NCI-H2107 treated with DMSO at 0.1 percent for 48 hours (cell line): ENCODE results near the gene ADGRD1.
"Not testable (repeated sequence)": the region's sequence is repeated elsewhere in the genome, so short reads cannot be mapped to it uniquely, and the experiment has no call there.

Experiments used
- DNase-seq: peaks from one replicate; lab custom pipeline; 2025; ENCODE audit not compliant: unreplicated experiment; lab: John Stamatoyannopoulos, UW

ADGRD1 gene

DNA sequence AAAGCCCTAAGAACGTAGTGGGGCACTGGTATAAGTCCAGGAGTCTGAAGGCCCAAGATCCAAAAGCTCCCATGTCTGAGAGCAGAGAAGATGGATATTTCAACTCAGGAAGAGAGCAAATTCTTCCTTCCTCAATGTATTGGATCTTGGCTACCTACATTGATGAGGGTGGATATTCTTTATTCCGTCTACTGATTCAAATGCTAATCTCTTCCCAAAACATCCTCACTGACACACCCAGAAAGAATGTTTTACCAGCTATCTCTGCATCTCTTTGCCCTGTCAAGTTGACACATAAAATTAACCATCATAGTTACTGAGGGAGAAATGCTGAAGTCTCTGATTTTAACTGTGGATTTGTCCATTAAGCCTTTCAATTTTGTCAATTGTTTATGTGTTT, 16.6 kb upstream of the ADGRD1 start:
- DNase-seq = no peak

DNA sequence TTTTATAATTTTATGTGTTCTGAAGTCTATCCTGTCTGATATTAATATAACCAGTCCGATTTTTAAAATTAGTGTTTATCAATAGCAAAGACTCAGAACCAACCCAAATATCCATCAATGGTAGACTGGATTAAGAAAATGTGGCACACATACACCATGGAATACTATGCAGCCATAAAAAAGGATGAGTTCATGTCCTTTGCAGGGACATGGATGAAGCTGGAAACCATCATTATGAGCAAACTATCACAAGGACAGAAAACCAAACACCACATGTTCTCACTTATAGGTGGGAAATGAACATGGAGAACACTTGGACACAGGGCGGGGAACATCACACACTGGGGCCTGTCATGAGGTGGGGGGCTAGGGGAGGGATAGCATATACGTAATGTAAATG, 16.2 kb upstream of the ADGRD1 start:
- not testable (repeated sequence) for DNase-seq

DNA sequence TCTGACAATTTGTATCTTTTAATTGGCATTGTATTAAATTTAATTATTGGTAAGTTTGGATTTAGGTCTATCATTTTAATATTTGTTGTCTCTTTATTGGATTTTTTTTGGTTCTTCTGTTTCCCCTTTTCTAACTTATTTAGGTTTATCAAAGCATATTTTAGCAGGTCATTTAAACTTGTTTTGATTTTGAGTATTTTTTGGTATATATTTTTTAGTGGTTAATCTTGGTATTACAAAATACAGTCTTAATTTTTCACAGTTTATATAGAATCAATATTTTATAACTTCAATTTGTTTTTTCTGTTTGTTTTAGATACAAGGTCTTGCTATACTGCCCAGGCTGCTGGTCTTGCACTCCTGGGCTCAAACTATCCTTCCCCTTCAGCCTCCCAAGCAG, 15.5 kb upstream of the ADGRD1 start:
- no peak for DNase-seq

DNA sequence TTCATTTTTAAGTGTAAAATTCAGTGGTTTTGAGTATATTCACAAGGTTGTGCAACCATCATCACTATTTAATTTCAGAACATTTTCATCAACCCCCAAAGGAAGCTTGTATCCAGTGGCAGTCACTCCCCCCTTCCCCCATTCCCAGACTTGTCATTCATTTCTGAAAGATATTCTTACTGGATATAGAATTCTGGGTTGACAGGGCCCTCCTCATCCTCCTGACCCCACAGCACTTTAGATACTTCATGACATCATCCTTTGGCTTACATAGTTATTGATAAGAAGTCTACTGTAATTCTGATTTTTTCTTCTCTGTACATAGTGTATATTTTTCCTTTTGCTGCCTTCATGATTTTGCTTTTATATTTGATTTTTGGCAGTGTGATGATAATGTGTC, 8.8 kb upstream of the ADGRD1 start:
- no peak for DNase-seq

DNA sequence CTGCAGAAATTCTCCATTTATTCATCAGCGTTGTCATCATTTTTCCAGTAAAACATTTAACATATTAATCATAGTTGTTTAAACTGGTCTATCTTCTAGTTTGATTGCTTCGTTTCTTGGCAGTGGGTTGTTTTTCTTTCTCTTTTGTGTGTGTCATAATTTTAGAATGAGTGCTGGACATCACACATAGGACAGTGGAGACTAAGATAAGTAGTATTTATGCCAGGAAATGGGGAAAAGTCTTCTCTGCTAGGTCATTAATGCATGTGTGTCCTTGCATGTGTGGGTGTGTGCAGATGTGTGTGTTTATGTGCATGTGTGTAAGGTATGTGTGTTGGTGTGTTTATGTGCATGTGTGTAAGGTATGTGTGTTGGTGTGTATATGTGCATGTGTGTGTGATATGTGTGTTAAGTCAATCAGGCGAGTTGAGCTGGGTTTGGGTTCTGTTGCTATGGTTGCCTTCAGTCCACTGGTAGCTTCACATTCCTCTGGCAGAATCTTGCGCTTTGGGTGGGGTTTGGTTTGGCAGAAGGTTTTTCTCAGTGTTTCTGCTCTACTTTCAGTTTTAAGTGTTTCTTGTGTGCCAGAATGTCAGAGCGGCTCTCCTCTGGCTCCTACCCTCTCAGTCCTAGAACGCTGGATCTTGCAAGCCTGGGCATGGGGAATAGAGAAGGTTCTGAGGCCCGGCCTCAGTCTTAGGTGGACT, 7.8 kb upstream of the ADGRD1 start:
- no peak for DNase-seq

DNA sequence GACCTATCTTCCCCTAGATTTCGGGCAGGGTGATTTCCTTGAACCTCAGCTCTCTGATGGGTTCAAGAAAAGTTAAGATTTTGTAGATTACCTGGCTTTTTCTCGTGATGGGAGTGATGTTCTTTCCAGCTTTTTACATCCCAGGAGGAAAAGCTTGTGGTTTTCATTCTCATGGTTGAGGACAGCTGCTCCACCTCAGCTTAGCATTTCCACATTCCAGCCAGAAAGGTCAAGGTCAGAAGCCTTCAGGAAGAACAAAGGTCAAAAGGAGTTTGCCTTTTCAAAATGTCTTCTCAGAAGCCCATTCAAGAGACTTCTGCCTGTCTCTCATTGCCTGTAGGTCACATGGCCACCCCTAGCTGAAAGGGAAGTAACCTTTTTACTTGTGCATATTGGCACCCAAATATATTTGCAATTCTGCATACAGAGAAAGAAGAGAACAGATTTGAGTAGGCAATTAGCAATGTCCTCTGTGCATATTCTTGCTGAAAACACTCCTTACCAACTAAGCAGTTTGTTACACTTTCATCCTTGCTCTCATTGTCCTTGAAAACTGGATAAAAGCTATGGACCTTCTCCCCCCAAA, 6.6 kb upstream of the ADGRD1 start:
- no peak for DNase-seq

DNA sequence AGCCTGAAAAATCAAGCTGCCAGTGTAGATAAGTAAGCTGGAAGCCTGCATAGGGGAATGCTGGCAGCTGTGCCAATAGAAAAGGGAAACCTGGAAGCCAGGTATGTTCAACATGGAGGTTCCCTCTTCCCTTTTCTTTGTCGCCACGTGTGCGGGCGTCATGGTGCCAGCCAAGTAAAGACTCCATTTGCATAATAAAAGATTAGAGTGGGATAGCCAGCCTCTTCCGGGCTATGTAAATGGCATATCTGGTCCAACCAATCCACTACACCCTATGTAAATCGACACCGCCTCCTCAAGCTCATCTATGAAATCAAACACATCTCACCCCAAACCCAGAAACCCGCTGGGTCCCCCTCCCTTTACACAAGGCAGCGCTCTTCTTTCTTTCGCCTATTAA, 5.6 kb upstream of the ADGRD1 start:
- DNase-seq = no peak

DNA sequence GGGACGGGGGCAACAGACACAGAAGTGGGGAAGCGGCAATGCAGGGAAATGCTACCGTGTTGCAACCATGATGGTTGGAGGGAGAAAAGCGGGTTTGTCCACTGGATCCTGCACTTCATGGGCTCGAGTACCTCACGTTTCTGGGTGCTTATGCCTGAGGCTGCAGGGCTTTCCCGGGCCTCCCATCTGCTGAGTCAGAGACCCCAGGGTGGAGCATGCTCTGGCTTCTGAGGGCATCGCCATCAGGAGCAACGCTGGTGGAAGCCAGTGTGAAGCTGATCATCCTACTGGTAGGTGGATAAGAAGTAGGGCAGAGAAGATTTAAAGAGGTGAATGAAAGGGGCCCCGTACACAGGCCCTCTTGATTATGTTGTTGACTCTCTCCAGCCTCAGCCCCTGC, 5.0 kb upstream of the ADGRD1 start:
- no peak for DNase-seq

DNA sequence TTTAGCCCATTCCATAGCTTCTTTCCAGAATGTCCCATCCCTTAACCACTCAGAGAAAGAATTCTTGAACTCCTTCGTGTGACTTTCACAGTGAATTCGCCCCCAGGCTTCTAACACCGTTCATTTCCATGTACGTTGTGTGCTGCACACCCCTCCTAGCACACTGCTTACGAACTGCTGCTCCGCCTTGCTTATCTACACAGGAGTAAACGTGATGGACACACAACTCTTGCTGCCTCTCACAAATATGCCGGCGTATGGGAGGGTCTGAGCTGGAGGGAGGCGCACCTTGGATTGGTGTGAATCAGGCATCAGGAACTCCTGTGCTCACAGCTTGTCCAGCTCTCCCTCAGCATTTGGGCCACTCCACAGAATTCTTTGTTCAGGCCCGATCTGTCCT, 3.9 kb upstream of the ADGRD1 start:
- DNase-seq = no peak

DNA sequence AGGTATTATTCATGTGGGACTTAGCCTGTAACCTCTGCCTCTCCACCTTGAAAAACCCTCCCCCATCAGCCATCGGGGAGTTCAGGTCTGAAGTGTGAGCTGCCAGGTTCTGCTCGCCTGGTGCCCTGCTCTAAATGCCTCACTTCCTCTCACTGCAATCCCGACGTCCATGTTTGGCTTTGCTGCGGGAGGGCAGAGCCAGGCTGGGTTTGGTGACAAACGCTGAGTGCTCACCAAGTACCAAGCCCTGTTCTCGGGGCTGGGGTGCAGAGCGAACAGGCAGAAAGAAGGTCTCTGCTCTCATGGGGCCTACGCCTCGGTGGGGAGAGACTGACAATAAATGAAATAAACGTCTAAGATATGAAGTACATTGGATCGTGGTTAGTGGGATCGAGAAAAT, 2.1 kb upstream of the ADGRD1 start:
- DNase-seq = no peak

DNA sequence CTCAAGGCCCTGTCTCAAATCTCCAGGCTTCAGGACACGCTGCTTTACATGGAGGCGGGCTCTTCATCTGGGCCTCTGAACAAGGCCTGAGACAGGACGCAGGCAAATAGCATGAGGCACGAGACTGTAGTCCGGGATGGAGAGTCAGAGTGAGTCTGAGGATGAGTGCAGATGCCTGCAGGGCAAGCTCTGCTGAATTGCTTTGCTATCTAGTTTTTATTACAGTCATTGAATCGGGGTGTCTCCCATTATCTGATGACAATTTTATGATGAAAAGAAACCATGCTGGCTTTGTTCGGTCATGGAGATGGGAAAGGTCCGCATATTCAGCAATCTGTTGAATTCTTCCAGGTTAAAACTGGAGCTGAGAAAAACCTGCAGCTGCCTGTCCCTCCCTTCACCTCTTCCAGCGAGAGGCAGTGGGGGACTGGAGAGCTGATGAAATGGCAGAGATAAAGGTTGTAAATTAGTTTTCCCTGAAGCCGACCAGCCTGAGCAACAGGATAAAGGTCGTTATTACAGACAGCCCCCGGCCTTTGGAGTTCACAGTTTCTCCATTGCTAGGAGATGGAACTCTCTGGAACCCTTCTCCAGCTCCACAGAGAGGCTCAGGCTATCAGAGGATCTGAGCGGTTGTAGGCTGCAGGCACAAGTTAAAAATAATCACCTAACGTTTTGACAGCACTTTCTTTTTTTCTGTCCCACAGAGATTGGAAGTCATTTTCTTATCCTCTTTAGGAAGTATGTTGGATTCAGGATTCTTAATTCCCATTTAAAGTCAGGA, 1.3 kb upstream of the ADGRD1 start:
- no peak for DNase-seq

DNA sequence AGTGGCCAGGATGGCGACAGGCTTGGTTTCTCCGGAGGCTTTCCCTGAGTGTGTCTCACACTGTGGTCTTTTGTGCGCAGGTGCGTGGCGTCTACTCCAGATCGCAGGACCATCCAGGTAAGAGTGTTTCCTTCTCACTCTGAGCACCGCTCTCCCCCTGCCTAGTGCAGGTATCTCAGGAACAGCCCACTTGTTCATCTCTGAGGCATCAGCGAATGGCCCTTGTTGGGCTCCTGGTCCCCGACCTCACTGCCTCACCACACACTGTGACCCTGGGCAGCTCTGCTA, 781 bp downstream of the ADGRD1 start:
- no peak for DNase-seq

DNA sequence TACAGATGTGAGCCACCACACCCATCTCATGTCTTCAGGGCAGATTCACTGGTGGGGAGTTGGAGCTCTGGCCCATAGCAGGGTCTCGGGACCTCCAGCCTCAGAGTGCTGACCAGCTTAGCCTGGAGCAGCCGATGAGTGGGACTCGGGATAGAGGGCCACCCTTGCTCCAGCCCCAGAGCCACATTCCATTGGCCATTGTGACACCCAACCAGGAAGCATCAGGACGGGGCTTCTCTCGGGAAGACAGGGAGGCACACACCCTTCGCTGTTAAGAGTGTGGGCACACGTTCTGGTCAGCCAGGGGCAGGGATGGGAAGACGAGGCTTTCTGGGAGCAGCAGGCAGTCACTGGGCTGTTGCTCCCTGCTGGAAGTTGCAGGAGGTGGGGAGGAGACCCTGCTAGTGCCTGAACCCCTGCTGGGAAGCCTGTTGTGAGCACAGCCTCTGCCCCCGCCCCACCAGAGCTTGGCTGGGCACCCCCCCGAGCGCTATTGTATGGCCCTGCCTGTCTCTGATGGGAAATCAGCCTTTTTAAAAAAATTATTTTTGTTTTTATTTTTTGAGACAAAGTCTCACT, 1.6 kb downstream of the ADGRD1 start:
- DNase-seq = no peak

DNA sequence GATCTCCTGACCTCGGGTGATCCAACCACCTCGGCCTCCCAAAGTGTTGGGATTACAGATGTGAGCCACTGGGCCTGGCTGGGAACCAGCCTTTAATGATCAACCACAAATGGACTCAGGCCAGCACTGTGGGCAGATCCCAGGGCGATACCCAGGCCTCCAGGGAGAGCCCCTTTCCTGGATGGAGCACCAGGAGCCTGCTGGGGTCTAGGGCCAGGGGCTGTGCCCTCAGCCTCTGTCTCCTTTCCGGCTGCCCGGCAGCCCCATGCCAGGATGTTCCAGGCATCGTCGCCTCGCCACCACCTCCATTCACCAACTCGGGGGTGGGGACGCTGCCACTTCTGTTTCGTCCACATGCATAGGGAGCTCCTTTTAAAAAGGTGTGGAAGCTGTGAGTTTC, 2.3 kb downstream of the ADGRD1 start:
- no peak for DNase-seq

DNA sequence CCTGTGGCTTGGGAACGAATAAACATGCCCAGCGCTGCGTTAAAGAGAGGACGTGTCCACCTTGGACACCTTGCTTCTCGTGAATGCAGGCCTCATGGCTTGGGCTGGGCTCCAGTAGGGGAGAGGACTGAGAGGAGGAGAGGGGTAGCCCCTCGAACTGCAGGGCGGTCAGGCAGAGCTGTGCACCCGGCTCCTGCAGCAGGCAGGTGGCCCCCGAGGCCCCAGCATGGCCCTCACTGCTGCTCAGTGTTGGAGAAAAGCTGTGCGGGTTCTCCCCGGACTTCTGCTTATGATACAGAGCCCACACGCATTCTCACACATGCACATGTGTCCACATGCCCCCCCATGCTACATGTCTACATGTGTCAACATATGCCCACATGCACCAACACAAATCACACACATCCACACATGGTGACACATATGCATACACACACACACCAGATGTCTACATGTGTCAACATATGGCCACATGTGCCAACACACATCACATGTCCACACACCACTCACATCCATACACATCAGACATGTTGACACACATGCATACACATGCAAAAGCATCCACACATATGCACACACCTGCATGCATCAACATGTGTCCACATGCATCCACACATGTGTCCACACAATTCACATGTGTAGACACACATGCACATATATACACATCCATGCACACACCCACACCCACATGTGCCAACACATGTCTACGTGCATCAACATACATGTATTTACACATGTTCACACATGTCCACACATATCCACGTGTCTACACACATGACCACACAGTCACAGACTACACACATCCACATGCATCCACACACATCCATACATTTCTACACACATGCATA, 3.0 kb downstream of the ADGRD1 start:
- no peak for DNase-seq

DNA sequence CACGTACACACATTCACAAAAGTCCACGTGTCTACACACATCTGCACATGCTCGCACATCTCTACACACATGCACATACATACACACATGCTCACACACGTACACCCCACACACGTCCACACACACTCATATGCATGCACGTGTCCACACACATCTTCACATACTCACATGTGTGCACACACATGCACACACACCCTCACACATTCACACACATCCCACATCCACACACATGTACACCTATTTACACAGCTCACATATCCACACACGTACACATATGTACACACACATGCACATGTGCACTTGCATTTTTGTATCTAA, 3.6 kb downstream of the ADGRD1 start:
- no peak for DNase-seq

DNA sequence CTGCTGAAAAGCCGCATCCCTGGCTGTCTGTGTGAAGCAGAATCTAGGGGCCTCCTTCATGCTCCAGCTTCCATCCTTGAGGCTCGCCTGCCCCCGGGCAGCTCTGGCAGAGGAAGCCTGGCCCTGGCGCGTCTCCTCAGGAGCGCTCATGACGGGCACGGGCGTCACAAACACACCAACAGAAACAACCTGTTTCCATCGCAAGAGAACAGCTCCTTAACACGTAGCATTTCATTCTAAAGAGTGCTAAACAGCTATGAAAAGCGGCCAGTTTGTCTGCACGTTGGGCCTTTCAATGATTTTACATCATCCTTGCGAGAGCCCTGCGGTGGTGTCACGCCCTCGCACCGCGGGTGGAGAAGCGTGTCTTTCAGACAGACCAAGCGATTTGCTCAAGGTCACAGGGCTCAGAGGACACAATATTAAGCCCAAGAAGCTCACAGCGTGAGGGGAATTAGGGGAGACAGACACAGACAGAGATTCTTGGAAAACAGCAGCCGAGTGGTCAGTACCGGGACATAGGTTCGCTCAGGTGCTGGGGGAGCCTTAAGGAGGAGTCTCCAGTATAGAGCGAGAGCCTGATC, 4.9 kb downstream of the ADGRD1 start:
- no peak for DNase-seq

DNA sequence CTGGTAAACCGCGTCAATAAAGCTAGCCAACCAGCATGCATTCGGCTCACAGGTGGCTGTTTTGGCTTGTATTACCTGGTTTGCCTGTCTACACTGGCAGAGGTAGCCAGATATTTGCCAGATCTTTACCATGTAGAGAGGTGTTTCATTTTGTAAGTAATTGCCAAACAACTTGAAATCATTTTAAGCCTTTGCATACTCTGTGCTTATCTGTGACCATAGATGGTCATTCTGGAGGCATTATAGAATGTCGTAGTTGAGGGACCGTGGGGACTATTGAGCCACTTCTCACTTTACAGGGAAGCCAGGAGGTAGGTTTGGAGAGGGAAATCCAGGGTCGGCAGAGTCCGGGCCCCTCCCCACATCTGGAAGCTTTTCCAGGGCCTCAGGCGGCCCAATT, 5.9 kb downstream of the ADGRD1 start:
- DNase-seq = no peak

DNA sequence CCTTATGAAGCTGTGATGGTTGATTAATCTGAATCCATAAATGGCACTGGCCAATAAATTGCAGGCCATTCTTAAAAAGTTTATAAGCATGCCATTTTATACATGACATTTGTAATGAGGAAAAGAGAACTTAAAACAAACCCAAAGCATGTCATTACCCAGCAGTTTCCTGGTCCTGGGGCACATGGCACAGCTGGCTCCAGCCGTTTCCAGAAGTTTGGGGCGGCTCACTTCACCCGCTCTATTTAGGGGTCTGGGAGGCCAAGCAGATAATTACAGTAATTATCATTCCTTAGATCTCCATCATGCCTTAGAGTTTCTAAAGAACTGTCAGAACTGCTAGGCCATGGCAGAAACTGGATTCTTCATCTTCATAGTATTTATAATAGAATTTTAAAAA, 6.4 kb downstream of the ADGRD1 start:
- DNase-seq = no peak

DNA sequence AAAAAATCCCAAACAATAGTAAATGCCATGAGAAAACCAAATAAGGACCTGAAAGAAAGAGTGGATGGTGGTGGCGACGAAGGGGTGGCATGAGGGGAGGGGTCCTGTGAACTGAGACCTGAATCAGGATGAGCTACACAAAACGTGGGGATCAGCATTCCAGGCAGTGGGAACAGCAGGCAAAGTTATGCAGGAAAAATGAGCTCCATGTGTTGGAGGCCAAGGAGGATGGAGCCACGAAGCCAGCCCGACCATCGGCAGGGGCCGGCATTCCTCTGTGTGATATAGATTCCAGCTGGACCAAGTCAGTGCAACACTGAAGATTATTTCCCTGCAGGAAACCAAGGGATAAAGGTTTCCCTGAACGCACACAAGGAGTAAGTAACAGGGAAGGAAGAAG, 7.1 kb downstream of the ADGRD1 start:
- DNase-seq = no peak

DNA sequence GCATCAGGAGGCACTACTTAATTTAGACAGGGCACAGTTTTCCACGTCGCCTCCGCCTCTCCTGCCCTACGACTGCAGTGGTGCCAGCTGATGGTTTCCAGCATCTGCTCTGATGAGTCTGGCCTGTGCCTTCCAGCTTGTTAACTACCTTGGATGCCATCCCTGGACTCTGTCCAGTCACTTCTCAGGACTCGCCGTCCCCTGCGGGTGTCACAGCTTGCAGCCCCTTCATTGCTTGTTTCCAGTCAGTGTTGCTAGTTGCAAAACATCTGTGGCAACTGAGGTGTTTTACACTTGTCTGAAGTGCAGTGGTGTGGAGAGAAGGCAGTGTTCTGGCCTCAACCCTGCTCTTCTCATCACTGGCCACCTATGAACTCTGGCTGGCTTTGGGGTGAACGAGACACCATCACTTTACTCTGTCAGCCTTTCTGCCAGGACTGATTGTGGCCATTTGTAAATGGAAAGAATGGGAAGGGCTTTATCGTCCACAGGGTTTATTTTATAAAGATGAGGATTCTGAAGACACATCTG, 8.3 kb downstream of the ADGRD1 start:
- no peak for DNase-seq
